IPS DF 4.7 (cell line): ENCODE results near the gene KAZN.

Experiments used
- DNase-seq: peaks from one replicate; pipeline ENCODE4 v3.0.0-alpha.2; 2013; ENCODE audit warnings: low spot score; ENCODE audit errors: extremely low read depth

Gene KAZN

DNA sequence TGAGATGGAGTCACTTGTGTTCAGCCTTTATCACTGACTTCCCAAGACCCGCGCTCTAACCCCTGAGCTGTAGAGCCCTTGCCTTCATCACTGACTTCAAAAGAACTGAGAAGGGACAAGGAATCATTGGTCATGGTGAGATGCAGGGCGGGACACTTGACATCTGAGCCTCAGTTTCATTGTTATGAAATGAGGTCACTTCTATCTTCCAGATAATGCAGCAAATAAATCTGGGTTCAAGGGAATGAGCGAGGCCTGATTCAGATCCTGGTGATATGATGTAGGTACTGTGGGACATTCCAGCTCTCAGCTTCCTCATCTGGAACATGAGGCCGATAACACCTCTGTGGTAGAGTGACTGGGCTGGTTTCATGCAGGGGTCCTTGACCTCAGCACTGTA is 13.8 kb downstream of the KAZN start:
- no peak for DNase-seq

DNA sequence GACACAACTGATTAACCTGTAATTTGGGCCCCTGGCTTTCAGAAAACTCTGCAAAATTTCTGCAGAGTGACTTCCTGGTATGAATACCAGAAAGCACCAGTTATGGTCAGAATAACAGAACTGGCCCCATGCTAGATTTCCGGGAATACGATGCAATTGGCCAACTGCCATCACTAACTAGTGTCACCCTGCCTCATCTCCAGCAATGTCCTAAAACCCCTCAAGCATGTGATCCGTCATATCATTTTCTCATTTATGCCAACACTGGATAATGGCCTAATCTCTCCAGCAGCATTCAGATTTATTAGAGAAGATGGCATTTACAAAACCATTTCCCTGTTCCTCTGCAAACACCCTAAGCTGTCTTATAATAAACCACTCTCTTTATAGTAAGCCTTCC is 15.4 kb downstream of the KAZN start:
- no peak for DNase-seq

- DNase-seq = no peak
Observed at GRCh38 chr1:14614341-14614740, 15.9 kb downstream of the KAZN start.

GRCh38 chr1:14615549-14616218 is 17.2 kb downstream of the KAZN start:
- DNase-seq = no peak

DNA sequence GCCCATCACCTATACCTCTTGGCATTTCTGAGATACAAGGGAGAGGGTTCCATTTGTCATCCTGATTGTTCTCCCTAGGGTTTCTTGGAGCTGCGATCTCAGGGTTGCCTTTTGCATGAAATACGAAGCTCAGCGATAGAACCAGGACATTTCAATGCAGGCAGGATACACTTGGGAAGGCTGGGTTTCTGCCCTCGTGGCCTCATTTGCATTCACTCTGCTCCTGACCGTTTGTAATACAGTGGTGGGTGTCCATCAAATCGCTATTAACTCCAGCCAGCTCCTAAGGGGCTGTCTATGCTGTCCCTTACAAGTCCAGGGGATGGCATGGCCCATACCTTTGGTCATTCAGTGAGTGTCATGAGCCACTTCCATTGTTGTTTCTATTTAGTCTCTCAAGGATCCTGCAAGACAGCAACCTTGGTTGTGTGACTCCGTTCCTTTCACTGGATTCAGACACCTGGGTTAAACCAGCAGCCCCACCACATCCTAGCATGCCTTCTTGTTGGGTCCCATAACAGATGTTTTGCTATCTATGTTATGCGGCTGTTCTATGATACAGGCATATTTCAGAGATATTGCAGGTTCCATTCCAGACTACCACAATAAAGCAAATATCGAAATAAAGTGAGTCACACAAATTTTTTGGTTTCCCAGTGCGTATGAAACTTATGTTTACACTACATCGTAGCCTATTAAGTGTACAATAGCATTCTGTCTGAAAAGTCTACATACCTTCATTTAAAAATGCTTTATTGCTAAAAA is 18.3 kb downstream of the KAZN start:
- DNase-seq = no peak

DNA sequence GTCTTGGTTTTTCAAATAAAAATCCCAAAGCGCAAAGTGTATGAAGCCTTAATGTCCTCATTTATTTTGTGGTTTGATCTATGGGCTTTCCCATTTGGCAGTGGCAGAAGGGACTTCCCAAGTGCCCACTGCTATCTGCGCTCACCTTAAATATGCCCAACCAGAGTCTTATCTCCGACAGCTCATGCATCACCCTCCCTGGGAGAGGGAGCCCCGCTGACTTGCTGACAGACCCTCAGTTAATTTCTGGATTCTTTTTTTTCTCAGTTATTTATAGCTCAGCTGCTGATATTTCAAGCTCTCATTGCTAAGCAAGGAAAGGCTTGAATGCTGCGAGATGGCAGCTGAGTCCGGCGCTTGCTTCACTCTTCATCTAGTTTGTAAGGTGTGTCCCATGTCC is 19.3 kb downstream of the KAZN start:
- no peak for DNase-seq

- DNase-seq = no peak
Observed at GRCh38 chr1:14620941-14621340, 22.5 kb downstream of the KAZN start.

- no peak for DNase-seq
Observed at GRCh38 chr1:14623090-14623489, 24.6 kb downstream of the KAZN start.

- DNase-seq = no peak
Observed at GRCh38 chr1:14624941-14625340, 26.5 kb downstream of the KAZN start.

GRCh38 chr1:14625572-14625971 is 27.1 kb downstream of the KAZN start:
- no peak for DNase-seq

DNA sequence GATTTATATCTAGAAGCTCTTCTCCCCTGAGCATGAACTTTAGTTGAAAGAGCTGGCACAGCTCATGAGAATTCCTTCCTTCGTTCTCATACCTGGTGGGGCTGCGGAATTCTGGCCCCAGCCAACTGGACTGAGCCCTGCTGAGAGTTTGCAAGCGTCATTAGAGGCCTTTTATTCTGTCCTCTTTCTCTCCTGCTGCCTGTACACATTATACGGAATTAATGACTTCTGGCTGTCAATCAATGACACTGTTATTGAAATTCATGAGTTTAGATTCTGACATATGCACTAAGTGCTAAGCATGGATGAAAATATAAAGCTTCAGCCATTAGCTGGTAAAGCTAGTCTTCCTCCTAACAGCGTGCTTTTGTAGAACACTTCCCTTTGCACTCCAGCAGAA is 27.5 kb downstream of the KAZN start:
- no peak for DNase-seq

DNA sequence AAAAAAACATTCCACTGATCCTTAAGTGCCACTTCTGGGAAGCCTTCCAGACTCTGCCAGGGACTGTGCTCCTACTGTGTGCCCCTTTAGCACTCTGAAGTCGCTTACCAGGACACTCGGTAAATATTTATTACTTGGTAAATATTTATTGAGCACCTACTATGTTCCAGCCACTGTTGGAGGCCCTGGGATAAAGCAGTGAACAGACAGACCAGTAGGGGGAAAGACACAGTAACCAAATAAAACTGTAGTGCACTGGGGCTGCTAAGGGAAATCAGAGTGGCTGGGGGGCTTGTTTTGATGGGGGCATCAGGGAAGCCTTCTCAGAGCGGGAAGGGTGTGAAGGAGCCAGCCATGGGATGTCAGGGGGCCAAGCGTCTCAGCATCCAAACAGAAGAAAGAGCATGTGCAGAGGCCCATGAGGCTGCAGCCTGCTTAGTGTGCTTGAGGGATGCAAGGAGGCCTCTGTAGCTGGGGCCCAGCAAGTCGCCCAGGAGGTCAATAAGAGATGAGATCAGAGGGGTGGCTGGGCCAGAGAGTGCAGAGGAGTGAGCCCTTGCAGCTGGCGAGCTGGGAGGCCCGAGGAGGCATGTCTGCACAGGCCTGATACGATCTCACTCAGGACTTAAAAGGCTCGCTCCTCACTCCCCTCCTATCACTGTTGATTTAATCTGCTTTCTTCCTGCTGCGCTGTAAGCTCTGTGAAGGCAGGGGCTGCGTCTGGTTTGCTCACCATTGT is 28.6 kb downstream of the KAZN start:
- no peak for DNase-seq

DNA sequence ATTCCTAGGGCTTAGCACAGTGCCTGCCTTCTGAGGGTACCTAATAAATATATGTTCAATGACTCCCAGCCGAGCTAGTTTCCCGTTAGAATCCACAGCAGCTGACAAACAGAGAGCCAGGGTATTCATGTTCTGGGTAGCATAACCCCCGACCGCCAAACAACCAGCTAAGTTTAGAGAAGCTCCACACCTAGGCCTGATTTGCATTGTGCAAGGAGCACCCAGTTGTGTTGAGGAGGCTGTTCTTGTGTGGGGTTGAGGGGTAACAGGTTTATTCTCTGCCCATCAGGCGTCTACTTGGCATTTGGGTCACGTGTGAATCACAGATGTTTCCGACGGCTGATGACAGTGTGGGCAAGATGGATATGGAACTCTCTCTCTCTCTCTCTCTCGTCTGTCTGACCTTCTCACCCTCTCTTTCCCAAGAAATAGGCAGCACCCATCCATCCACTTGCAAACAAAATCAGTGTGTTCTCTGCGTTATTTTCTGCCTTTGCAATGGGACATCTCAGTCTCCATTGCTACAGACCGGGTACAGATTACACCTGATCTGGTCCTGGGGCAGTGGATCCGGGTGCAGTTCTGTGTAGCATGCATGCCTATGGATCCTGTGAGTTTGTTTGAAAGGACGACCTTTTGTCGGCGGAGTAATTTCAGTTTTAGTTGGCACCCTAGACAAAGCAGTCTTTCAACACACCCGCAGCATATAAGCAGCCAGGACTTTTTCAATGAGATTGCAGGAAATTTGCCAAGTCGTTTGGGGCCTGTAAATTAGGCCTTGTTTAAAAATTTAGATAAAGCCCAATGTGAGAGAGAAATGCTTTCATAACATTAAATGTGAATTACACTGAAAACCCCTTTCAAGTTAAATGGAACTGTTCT is 29.4 kb downstream of the KAZN start:
- DNase-seq = no peak

GRCh38 chr1:14629363-14630014 is 31.0 kb downstream of the KAZN start:
- DNase-seq = no peak

- no peak for DNase-seq
Observed at GRCh38 chr1:14630986-14631385, 32.5 kb downstream of the KAZN start.

GRCh38 chr1:14631421-14631820 is 32.9 kb downstream of the KAZN start:
- DNase-seq = no peak

DNA sequence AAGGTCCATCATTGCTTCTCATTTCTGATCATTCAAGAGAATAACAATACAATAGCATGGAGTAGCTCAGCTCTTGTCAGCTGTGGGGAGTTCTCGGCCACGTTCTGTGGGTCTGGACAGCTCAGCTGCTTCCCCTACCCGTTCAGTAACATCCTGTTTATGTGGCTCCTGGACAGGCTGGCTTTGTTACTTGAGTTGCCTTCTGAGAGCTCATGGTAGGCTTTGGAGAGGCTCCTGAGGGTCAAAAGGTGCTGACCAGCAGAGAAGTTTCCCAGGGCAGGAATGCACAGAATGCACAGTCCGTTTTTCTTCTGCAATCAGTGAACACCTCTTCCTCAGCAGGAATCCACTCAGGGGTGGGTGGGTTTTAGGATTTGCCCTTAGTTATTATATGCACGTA is 36.0 kb downstream of the KAZN start:
- DNase-seq = no peak

GRCh38 chr1:14635421-14635820 is 36.9 kb downstream of the KAZN start:
- no peak for DNase-seq

DNA sequence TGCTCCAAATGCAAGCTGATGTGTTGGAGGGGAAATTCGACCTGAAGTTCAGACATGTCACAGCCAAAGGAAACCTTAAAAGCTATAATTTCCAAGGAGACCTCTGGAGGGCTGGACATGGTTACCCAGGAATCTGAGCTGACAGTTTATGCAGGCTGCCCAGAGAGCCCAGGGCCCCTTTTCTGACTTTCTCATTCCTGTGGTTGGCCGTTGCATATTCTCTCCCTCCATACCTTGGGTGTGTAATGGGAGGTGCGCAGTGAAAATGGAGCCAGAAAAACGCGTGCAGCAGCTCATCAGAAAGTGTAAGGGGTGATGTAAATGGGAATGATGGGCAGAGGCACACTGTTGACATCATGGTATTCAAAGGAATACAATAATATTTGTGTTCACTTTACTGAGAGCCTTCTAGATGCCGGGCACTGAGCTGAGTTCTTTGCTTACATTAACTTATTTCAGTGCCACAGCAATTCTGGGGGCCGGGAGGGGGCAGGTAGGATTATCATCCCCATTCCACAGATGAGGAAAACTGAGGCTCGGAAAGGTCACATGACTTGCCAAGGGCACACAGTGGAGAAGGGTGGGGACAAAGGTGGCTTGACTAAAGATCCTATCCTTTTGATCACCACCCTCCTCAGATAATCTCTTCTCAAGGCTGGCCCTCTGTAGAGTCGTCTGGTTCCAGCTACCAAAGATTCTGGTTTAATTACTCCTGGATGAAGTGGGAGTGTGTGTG is 38.6 kb downstream of the KAZN start:
- DNase-seq = no peak
